Colonic mucosa (tissue), 4 donors: Measurements from ENCODE around the gene TMEM132E. TPM values are rescaled to one million over a fixed set of nuclear protein-coding genes. Genes with fewer than 3 reads are reported as not detected.

Source experiments
- DNase-seq: peaks from one replicate; pipeline ENCODE4 v3.0.0-alpha.2; 2020
- H3K27ac ChIP-seq: fragments of 200-600 bp; one replicate; pipeline ENCODE4 v1.8.0; 2021
- H3K27me3 ChIP-seq: fragments of 200-600 bp; one replicate; pipeline ENCODE4 v1.8.0; 2021
- H3K36me3 ChIP-seq: fragments of 200-600 bp; one replicate; pipeline ENCODE4 v1.8.0; 2021
- H3K4me1 ChIP-seq: fragments of 200-600 bp; one replicate; pipeline ENCODE4 v1.8.0; 2021; ENCODE audit warnings: mild to moderate bottlenecking
- H3K4me3 ChIP-seq: fragments of 200-600 bp; one replicate; pipeline ENCODE4 v1.8.0; 2021
- H3K9ac ChIP-seq, 2 donors: one replicate each; pipeline ENCODE4 v1.7.0; 2013; ENCODE audit warnings: control low read depth in 2 of 2, low read depth in 2 of 2, low read length in 2 of 2
- H3K9me3 ChIP-seq: fragments of 200-600 bp; one replicate; pipeline ENCODE4 v1.8.0; 2021
- CTCF ChIP-seq: fragments of 200-600 bp; IDR thresholded peaks from one replicate; pipeline ENCODE4 v1.8.0; 2022; ENCODE audit warnings: antibody characterized with exemption, mild to moderate bottlenecking
- intact Hi-C: fragments of 100-400 bp; cut with DNase I; formaldehyde crosslinking; loops from one replicate; pipeline ENCODE4 v1.14.1; 2022
- total RNA-seq, 2 donors: library from RNA; stranded (reverse); fragmentation: NEBNext Ultra II Directional in 1 of 2; extraction: Animal tissue kit (Norgen Biotek cat#: 25700) in 1 of 2; gene quantifications; one replicate each; pipeline ENCODE4 v1.2.1, GENCODE V29; 2021
- donor health status: healthy.
- donor health status: DM: no; HTN: no; CAD: no.
- donor health status: DM: no; HTN: no; CAD: no.

Gene TMEM132E
- total RNA-seq, 2 donors from 2014 or later: 0.10 to 0.11 TPM

GRCh38 chr17:34619687-34620217 lies 40.4 kb downstream of the TMEM132E start:
- H3K4me3 ChIP-seq: no peak overlapping the region
- H3K4me1 ChIP-seq: no peaks in the 10 kb centered on the region
- DNase-seq: no peak
- intact Hi-C loops: no loop called here
- no peak for TF ChIP-seq CTCF
- no peak overlapping the region for H3K27ac ChIP-seq
- H3K9ac ChIP-seq: no peak overlapping the region
- no peaks in the 10 kb centered on the region for H3K36me3 ChIP-seq
- H3K27me3 ChIP-seq: no peaks in the 10 kb centered on the region
- no peaks in the 10 kb centered on the region for H3K9me3 ChIP-seq

- peaks cover under 1% of the 10 kb centered on the region for H3K27me3 ChIP-seq
- no peaks in the 10 kb centered on the region for H3K4me1 ChIP-seq
- H3K4me3 ChIP-seq: no peak overlapping the region
- intact Hi-C loops: no loop called here
- no peak for DNase-seq
- no peak overlapping the region for H3K9ac ChIP-seq
- TF ChIP-seq CTCF: no peak
- no peaks in the 10 kb centered on the region for H3K9me3 ChIP-seq
- H3K27ac ChIP-seq: no peak overlapping the region
- H3K36me3 ChIP-seq: no peaks in the 10 kb centered on the region
Measured at GRCh38 chr17:34620458-34620857, 41.1 kb downstream of the TMEM132E start.

- TF ChIP-seq CTCF: no peak
- Histone ChIP-seq H3K36me3 (no peaks in the 10 kb centered on the region), H3K9me3 (no peaks in the 10 kb centered on the region), H3K4me3 (no peak overlapping the region), H3K9ac (no peak overlapping the region), H3K4me1 (no peaks in the 10 kb centered on the region), H3K27ac (no peak overlapping the region), H3K27me3 (peaks cover 17% of the 10 kb centered on the region)
- intact Hi-C loops: no loop called here
- DNase-seq: no peak
Measured at GRCh38 chr17:34622862-34623623, 43.7 kb downstream of the TMEM132E start.

GRCh38 chr17:34623856-34624766 lies 44.7 kb downstream of the TMEM132E start:
- H3K9me3 ChIP-seq: no peaks in the 10 kb centered on the region
- peaks cover 17% of the 10 kb centered on the region for H3K27me3 ChIP-seq
- H3K27ac ChIP-seq: no peak overlapping the region
- no peak overlapping the region for H3K4me3 ChIP-seq
- H3K4me1 ChIP-seq: no peaks in the 10 kb centered on the region
- intact Hi-C loops: no loop called here
- no peaks in the 10 kb centered on the region for H3K36me3 ChIP-seq
- TF ChIP-seq CTCF: no peak
- H3K9ac ChIP-seq: no peak overlapping the region
- DNase-seq: no peak

GRCh38 chr17:34624767-34625383 lies 45.5 kb downstream of the TMEM132E start:
- Histone ChIP-seq H3K36me3 (no peaks in the 10 kb centered on the region), H3K9ac (no peak overlapping the region), H3K9me3 (no peaks in the 10 kb centered on the region), H3K27ac (no peak overlapping the region), H3K4me3 (no peak overlapping the region), H3K27me3 (peaks cover 17% of the 10 kb centered on the region), H3K4me1 (no peaks in the 10 kb centered on the region)
- intact Hi-C loops: no loop called here
- DNase-seq: no peak
- no peak for TF ChIP-seq CTCF
